GM23338 (cell line): Measurements from ENCODE around the gene TCF7L1.
"Not testable (repeated sequence)": the region's sequence is repeated elsewhere in the genome, so short reads cannot be mapped to it uniquely, and the experiment has no call there.

ENCODE experiments used
- EZH2 ChIP-seq: fragments of 200-600 bp; sonication (generic); IDR thresholded peaks from one replicate; pipeline ENCODE4 v1.8.0; 2017; ENCODE audit warnings: antibody characterized with exemption, mild to moderate bottlenecking, low read depth; ENCODE audit not compliant: unreplicated experiment
- EZH2phosphoT487 ChIP-seq: fragments of 200-600 bp; sonication (generic); IDR thresholded peaks from one replicate; pipeline ENCODE4 v1.8.1; 2018; ENCODE audit warnings: antibody characterized with exemption; ENCODE audit not compliant: unreplicated experiment
- TF ChIP-seq, protein P1 (sequence below), 2 experiments: fragments of 200-600 bp in 1 of 2; sonication (generic) in 1 of 2; conservative IDR thresholded peaks; 2 replicates each; pipeline versions ENCODE4 v1.5.1 to v1.6.1; 2016 to 2017; ENCODE audit warnings: antibody characterized with exemption in 2 of 2, low read depth in 2 of 2, mild to moderate bottlenecking in 2 of 2, moderate library complexity in 1 of 2

DNA sequence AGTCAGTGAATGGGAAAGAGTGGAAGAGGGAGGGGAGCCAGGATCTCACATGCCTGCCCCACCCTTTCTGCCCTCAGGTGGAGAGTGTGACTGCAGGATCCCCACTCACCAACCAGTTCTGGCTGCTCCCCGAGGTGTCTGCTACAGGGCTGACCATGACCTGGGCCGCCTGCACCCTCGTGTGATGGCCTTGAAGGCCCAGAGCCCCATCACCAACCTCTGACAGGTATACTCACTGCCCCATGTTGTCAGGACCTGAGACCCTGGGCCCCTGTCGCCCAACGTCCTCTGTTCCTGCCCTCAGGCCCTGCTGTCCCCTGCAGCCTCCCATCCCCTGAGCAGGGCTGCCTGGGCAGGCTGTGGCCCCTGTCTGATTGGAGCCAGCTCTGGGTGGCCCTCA, 182.7 kb downstream of the TCF7L1 start:
- TF ChIP-seq, protein P1, sequence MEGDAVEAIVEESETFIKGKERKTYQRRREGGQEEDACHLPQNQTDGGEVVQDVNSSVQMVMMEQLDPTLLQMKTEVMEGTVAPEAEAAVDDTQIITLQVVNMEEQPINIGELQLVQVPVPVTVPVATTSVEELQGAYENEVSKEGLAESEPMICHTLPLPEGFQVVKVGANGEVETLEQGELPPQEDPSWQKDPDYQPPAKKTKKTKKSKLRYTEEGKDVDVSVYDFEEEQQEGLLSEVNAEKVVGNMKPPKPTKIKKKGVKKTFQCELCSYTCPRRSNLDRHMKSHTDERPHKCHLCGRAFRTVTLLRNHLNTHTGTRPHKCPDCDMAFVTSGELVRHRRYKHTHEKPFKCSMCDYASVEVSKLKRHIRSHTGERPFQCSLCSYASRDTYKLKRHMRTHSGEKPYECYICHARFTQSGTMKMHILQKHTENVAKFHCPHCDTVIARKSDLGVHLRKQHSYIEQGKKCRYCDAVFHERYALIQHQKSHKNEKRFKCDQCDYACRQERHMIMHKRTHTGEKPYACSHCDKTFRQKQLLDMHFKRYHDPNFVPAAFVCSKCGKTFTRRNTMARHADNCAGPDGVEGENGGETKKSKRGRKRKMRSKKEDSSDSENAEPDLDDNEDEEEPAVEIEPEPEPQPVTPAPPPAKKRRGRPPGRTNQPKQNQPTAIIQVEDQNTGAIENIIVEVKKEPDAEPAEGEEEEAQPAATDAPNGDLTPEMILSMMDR (conservative IDR thresholded peaks at IDR 0.05; ENCODE audit: low read depth in 2 of 2) = not testable (repeated sequence)
- TF ChIP-seq EZH2, EZH2phosphoT487: not testable (repeated sequence)
